ENCODE data around the gene B4GALT5.

- TF ChIP-seq POLR2AphosphoS5 (IDR thresholded peaks at IDR 0.05; ENCODE audit: low read depth, low read length), result no peak
- no peak for TF ChIP-seq FOXP2 (optimal IDR thresholded peaks at IDR 0.05; ENCODE audit: borderline replicate concordance, extremely low read depth, extremely low read length, insufficient read depth)
- TF ChIP-seq TAF1 (IDR thresholded peaks at IDR 0.05; ENCODE audit: borderline replicate concordance, insufficient read depth, low read length), result no peak
- no peak for TF ChIP-seq REST (IDR thresholded peaks at IDR 0.05; ENCODE audit: insufficient read depth in 1 of 2, low read depth in 2 of 2, low read length in 2 of 2)
- TF ChIP-seq SIN3A (IDR thresholded peaks at IDR 0.05; ENCODE audit: borderline replicate concordance, insufficient read depth, low read length), result no peak
These were observed 28.5 kb downstream of the B4GALT5 start for GRCh38 chr20:49685161-49685601.

All from PFSK-1 (cell line).